Keratinocyte (primary cell): Measurements from ENCODE around the gene TEAD3.

Source experiments
- EZH2 ChIP-seq: IDR thresholded peaks from one replicate; pipeline ENCODE4 v1.6.1; 2012; ENCODE audit warnings: inconsistent platforms, mild to moderate bottlenecking, low read length, moderate library complexity
- TF ChIP-seq, protein P1 (sequence below), 3 experiments: IDR thresholded peaks in 1 of 3; conservative IDR thresholded peaks in 1 of 3; optimal IDR thresholded peaks in 1 of 3; 2 replicates in 2 of 3; 3 replicates in 1 of 3; pipeline versions ENCODE3 to v1.5.1; 2011; ENCODE audit warnings: low read length in 3 of 3, mild to moderate bottlenecking in 3 of 3, moderate library complexity in 2 of 3, control low read depth in 1 of 3, inconsistent platforms in 1 of 3; ENCODE audit not compliant: insufficient read depth in 2 of 3; ENCODE audit errors: extremely low read depth in 1 of 3

DNA sequence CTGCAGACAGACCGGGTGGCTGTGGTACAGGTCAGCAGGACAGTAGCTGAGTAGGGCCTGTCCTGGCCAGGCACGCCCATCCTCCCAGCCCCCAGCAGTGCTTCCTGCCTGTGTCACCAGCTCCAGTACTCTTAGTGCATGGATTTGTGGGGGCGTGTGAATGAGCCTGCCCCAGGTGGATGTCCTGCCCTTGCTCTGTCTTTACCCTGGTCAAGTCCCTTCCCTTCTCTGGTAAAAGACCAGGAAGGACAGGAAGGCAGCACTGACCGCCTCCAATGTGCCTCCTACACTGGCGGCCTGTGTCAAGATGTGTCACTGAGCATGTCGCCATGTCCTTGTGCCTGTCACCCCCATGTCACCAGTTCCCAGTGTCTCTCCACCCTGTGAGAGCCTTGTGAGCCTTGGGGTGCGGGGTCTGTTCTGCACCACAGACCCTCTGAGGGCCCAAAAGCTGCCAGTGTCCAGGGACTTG, 11.9 kb downstream of the TEAD3 start:
- TF ChIP-seq, protein P1, sequence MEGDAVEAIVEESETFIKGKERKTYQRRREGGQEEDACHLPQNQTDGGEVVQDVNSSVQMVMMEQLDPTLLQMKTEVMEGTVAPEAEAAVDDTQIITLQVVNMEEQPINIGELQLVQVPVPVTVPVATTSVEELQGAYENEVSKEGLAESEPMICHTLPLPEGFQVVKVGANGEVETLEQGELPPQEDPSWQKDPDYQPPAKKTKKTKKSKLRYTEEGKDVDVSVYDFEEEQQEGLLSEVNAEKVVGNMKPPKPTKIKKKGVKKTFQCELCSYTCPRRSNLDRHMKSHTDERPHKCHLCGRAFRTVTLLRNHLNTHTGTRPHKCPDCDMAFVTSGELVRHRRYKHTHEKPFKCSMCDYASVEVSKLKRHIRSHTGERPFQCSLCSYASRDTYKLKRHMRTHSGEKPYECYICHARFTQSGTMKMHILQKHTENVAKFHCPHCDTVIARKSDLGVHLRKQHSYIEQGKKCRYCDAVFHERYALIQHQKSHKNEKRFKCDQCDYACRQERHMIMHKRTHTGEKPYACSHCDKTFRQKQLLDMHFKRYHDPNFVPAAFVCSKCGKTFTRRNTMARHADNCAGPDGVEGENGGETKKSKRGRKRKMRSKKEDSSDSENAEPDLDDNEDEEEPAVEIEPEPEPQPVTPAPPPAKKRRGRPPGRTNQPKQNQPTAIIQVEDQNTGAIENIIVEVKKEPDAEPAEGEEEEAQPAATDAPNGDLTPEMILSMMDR (optimal IDR thresholded peaks at IDR 0.05 in 1 of 3, IDR thresholded peaks at IDR 0.05 in 1 of 3, conservative IDR thresholded peaks at IDR 0.05 in 1 of 3; ENCODE audit: extremely low read depth in 1 of 3, insufficient read depth in 2 of 3, low read length in 3 of 3): no peak
- TF ChIP-seq EZH2: no peak
